HG03108 (cell line): ENCODE data around the gene HDLBP.

Experiments
- ATAC-seq: cut with Tn5 transposase; IDR thresholded peaks from one replicate; pipeline ENCODE4 v1.9.1; 2021; ENCODE audit warnings: moderate library complexity; ENCODE audit not compliant: unreplicated experiment

The HDLBP gene

DNA sequence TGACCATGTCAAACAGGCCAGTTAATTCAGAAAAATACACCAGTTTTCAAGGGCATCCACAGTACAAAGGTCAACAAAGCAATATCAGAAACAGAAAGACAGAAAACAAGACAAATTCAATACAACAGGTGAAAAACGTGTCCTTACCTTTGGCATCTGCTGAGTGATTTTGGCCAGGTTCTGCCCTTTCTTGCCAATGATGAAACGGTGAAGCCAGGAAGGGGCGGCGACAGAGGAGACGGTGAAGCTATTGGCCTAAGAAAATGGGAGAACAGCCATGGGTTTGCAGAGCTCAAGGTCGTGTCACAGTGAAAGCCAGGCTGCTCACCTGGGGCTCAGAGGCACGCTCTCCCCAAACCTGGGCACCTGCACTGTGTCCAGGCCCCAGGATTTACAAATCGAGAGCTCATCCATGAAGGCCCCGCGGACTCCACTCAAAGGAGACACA, 60.5 kb downstream of the HDLBP start:
- ATAC-seq: no peak

- no peak for ATAC-seq
Measured at GRCh38 chr2:241252778-241253475, 62.5 kb downstream of the HDLBP start.

GRCh38 chr2:241249654-241250053, 65.8 kb downstream of the HDLBP start:
- no peak for ATAC-seq

- ATAC-seq: no peak
Measured at GRCh38 chr2:241248897-241249296, 66.6 kb downstream of the HDLBP start.

DNA sequence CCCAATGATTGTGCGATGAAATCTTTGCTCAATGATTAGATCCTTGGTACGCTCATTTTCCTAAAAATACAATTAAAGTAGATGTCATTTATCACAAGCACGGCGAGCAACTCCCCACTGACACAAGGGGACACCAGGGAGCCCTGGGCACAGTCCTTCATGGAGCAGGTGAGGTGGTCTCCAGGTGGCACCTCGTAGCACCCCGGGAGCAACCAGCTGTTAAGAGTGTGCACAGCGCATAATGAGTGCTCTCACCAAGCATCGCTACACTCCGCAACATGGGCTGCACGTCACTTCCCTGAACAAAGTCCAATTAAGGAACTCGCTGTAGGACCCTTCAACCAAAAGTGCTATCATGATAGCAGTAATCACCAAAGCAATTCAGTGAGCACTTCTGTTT, 67.2 kb downstream of the HDLBP start:
- no peak for ATAC-seq

DNA sequence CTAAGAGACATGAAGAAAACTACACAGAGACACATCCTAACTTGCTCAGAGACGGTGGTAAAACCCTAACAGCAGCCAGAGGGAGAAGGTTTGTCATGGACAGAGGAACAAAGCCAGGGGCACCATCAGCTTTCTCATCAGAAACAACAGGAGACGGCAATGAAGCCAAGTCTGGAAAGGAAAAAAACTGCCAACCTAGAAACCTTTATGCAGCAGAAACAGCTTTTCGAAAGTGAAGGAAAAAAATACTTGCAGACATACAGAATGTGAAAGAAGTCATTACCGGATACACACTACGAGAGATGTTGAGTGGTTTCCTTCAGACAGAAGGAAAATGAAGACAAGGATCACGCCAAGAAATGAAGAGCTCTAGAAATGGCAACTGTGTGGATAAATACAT, 71.1 kb downstream of the HDLBP start:
- no peak for ATAC-seq

DNA sequence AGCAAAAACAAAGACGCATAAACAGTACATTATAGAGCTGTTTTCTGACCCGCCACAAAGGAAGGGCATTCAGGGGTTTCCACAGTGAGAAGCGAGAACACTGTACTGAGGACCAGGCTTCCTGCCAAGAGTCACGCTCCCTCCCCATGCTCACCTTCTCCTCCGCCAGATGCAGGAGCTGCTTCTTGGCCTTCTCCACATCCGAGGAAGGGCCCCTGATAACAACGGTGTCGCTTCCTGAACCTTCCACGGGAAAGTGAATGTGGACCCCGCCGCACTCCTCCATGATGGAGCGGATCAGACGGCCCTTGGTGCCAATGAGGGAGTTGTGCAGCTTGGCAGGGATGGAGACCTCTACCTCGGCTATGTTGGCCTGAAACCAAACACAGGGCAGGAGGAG, 73.2 kb downstream of the HDLBP start:
- no peak for ATAC-seq

DNA sequence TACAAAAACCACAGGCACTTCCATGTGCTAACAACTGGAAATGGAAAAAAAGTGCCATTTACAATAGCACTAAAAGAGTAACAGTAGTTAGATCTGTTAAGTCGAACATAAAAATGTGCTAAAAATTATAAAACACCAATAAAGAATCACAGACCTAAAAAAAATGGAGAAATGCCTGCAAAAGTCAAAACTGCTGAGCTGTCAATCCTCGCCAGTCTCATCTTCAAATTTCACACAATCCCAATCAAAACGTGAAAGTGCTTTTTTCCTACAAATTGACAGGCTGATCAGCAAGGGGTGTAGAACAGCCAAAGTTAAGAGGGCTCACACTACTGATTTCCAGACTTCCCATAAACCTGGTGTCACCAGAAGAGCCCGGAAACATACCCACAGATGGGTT, 73.8 kb downstream of the HDLBP start:
- ATAC-seq: no peak

GRCh38 chr2:241240320-241241004, 75.0 kb downstream of the HDLBP start:
- ATAC-seq: no peak

GRCh38 chr2:241239552-241240202, 75.8 kb downstream of the HDLBP start:
- ATAC-seq: no peak

DNA sequence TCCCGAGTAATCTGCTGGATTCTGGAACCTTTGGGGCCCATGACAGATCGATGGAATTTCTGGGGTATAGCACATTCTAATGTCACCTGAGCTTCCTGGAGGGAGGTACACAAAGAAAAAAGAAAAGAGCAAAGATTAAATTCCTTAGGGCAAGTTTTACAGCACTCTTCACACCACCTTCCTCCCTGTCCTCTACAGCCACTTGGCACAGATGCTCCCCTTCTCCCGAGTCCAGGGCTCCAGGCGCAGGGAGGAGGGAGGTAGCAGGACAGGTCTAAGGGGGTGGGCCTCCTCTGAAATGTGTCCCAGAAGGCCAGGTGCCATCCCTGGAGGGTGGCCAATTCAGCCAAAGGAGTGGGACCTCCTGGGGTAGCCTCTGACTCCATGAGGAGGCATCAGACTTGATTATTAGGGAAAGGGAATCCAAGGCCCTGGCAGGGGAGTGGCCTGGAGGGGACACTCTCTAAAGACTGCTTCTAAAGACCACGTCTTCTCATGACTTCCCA, 76.7 kb downstream of the HDLBP start:
- ATAC-seq: no peak

DNA sequence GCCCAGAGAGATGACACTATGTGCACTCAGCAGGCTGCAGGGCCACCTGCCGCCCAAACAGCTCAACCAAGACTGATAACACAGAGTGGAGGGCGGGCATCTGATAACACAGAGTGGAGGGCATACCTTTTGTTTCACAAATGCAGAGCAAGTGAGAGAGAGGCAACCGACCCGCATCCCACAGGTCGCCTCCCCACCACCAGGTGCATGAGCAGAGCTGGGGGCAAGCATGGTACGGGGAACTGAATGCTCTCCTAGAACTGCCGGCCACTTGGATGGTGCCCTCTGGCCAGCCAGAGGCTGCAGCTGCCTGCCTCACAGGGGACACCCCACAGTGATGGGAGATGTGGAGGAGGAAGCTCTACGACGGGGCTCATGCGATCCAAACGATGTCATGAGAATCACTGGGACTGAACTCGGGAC, 77.5 kb downstream of the HDLBP start:
- ATAC-seq: no peak

DNA sequence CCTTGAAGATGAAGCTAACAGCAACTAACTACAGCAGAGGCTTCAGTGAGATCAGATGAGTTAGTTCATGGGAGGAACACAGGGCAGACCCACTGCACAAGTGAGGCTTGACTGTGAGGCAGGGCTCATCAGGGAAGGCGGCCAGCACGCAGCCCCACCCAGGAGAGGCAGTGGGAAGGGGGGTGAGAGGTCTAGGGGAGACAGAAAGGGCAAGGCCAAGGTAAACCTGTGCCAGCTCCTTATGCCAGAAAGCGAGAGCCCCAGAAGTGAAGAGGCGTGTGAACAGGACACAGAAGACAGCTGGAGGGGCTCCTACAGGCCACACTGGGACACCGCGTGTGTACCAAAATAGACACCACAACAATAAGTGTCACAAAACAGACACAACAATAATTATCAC, 78.4 kb downstream of the HDLBP start:
- ATAC-seq: no peak

- ATAC-seq: no peak
Measured at GRCh38 chr2:241235859-241236593, 79.4 kb downstream of the HDLBP start.

DNA sequence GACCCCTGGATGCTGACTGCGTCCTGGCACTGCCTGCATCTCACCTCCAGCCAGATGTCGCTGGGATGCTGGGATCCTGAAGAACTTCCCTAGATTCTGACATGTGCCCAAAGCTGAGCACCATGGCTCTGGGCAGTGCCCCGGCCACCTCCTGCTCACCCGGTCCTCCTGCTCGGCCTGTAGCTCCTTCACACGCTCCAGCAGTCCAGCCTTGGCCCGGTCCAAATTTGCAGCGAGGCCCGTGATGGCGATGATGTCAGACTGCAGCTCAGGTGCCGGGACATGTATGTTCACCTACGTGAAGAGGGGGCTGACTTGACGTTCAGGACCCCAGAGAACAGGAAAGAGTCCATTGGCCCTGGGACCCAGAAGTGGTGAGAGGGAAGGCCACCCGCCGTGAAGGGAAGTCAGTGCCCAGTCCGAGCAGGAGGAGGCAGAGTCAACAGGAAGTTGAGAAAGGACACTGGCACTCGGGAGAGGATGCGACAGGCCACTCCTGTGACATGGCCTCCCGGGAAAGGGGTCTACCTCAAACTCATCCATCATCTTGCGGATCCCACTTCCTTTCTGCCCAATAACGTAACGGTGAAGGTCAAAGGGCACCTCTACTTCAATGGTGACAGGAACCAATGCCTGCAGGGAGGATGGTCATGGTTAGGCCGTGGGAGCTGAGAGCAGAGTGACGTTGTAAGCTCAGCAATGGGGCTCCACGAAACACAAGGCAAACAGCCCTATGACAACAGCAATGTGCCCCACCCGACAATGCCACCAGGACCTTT, 80.3 kb downstream of the HDLBP start:
- ATAC-seq: no peak

GRCh38 chr2:241234066-241234790, 81.2 kb downstream of the HDLBP start:
- ATAC-seq: no peak

GRCh38 chr2:241232736-241233575, 82.5 kb downstream of the HDLBP start:
- no peak for ATAC-seq

DNA sequence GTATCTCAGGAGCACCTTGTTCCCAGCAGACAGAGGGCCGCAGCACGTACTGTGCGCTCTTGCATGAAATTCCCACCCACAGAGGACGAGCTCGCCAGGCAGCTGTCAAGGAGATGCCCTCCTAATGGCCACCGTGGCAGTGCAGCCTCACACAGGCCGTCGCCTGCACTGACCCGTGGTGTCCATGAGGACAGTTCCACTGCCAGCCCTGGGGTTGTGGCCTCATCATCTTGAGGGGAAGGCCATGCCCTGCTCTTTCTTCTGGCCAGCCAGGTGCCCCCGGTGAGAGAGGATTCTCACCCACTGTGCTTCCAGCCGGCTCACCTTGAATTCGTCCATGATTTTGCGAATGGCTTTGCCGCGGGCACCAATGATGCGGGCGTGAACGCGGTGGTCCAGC, 85.0 kb downstream of the HDLBP start:
- ATAC-seq: no peak
